GM15510 (cell line): Measurements from ENCODE around the gene FAM131C.

ENCODE experiments used
- POLR2A ChIP-seq: IDR thresholded peaks from 3 replicates; pipeline ENCODE4 v1.6.1; 2011; ENCODE audit warnings: borderline replicate concordance; ENCODE audit not compliant: insufficient read length; ENCODE audit errors: extremely low read depth

FAM131C gene

GRCh38 chr1:16072095-16072494 is 1.4 kb downstream of the FAM131C start:
- TF ChIP-seq POLR2A: no peak

GRCh38 chr1:16071614-16072013 is 1.8 kb downstream of the FAM131C start:
- TF ChIP-seq POLR2A: no peak

DNA sequence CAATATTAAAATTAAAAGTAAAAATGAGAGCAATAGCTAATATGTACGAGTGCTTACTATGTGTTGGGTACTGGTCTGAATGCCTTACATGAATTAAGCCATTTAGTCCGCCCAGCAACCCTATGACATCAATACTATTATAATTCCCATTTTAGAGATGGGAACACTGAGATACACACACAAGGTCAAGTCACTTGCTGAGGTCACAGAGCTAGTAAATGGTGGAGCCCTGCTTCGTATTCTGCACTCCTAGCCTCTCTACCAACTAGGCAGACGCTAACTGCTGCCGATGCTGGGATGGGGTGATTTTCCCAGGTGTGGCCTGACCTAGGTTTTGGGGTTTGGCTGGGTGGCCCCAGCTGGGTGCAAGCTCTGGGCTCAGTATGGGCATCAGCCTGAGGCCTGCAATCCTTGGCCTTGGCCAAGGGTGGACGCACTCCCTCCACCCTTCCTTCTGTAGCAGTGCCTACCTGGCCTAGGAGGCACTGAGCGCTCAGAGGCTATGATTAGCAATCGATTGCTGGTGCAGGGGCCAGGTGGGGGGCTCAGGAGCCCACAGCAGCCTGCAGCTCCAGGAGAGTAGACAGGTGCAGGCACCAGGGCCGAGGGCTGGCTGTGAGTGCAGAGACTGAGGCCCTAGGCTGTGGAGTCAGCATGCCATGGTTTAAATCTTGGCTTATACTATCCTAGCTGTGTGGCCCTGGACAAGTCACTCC is 2.7 kb downstream of the FAM131C start:
- TF ChIP-seq POLR2A: no peak

- TF ChIP-seq POLR2A: no peak
These were observed 4.8 kb downstream of the FAM131C start for GRCh38 chr1:16068356-16069270.

GRCh38 chr1:16067933-16068332 is 5.5 kb downstream of the FAM131C start:
- no peak for TF ChIP-seq POLR2A

DNA sequence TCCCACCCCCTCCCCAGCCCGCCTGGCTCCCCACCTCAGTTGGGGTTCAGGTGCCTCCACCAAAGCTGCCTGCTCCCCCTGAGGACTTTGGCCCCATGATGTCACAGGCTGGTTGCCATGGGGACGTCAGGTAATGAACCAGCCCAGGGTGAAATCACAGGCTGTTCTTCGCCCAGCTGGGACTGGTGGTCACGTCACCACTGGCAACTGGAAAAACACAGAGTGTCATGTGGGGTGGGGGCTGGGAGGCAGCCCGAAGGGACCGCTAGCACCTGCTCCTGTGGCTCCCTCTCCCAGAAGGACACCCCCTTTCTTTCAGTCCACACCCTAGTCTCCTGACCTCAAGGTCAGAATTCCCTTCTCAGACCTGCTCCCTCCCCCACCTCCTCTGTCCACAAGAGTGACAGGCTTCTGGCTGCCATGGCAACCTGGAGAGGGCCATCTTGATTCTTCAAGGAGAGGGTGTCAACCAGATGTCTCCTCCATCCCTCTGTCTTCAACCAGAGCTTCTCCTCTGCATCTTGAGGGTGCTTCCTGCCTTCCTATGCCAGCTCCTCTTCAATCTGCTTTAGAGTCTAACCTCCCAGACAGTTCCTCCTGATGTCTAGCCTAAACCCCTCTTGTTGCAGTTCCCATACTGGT is 6.2 kb downstream of the FAM131C start:
- TF ChIP-seq POLR2A: no peak

DNA sequence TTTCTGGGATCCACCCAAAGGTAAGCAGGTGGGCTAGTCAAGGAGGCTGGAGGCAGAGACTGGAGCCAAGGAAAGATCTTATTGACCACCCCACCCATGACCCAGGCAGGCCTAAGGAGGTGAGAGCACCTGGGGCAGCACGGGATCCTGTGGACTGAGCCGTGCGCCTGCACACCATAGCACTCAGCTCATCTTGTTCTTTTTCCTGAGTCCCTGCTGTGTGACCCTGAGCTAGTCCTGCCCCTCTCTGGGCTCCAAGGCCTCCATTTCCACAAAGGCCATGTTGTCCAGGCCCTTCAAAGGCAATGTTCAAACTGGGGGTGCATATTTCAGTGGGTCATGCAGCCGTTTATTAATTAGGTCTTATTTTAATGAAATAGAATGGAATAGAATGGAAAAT is 7.2 kb downstream of the FAM131C start:
- no peak for TF ChIP-seq POLR2A

DNA sequence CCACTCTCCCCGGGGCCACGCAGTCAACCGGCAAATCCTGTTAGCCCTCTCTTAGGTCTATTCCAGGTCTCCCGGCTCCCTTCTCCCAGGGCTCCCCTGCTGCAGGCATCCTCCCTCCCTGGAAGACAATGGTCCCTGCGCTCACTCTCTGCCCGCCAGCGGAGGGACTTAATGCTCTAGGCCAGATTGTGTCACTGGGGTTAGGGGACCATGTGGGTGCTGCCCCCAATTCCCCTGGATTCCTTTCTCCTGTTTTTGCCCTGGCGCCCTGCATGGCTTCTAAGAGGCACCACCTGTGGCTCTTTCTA is 8.2 kb downstream of the FAM131C start:
- no peak for TF ChIP-seq POLR2A

DNA sequence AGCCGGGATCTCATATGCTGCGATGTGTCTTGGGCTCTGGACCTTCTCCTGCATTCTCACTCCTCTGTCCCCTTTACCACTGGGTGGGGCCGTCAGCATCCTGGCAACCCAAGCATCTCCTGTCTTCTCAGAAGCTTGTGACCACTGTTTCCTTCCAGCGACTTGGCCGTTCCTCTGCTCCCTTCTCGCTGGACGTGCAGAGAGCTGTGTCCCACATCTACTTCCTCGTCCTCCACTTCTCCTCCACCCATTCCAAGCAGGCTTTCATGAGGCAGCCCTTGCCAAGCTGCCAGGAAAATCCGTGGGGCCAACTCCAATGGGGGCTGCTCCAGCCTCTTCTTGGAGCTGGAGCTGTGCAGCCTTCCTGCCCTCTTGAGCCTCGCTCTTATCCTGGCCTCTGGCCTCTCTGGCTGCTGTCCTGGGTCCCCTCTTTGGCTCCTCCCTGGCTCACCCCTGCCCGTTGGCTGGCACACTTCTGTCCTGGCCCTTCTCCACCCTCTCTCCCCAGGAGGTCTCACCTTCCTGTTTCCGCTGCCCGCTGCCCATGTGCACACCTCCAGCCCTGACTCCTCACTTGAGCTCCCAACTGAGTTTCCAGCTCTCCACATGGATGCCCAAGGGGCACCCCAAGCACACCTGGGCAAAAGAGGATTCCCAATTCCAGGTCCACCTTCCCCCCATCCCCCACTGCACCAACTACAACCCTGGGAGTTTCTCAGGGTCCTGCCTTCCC is 8.7 kb downstream of the FAM131C start:
- TF ChIP-seq POLR2A: no peak

DNA sequence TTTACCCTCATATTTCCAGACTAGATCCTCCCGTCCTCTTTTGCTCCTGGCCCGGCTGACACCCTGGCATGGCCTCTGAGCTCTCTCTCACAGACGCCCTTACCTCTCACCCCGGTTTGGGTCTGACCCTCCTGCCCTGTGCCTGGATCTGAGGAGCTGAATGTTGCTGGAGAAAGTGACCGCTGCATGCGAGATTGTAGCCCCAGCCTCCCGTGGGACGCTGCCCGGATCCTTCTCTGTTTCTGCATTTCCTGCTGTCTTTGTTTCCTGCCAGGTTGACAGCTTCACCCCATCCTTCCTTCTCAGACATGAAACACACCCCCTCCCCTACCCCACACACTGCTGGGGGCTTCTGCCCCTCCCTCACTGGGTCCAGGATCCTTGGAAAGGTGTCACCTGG is 9.5 kb downstream of the FAM131C start:
- TF ChIP-seq POLR2A: no peak

- TF ChIP-seq POLR2A: no peak
These were observed 10.1 kb downstream of the FAM131C start for GRCh38 chr1:16063226-16063829.

- no peak for TF ChIP-seq POLR2A
These were observed 12.2 kb downstream of the FAM131C start for GRCh38 chr1:16061266-16061665.

DNA sequence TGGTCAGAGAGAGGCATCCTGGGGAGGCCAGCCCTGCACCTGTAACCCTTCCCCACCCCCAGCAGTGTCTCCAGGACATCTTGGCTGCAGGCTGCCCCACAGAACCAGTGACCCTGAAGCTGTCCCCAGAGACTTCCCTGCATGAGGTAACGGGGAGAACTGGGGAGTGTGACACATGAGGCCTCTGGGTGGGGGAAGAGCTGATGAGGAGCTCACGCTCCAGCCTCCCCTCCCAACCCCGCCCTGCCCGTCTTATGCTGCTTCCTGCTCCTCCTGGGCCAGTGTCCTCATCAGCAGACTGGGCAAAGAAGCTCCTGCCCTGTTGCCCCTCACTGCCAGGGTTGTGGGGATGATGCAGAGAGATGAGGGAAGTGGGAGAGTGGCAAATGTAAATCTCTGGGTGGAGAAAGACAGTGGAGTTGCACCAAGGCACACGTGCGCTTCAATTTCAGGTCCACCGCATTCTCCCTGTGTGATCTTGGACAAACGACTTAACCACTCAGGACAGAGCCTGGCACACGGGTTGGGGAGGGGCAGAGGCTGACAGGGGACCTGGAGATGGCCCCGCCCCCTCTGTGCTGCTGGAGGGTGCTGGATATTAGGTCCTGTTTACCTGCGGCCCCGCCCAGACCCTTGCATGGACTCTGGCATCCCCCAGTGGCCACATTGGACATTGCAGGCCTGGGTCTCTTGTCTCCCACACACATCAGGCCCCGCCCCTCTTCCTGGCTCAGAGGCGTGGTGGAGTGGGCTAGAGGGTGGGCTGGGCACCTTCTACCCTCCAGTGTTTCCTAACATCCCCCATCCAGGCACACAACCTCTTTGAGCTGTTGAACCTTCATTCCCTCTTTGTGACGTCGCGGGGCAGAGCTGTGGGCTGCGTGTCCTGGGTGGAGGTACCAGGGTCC is 17.6 kb downstream of the FAM131C start:
- no peak for TF ChIP-seq POLR2A
